Progenitor cell of endocrine pancreas (in vitro differentiated cells): ENCODE results near the gene MXRA7. TPM values are rescaled to one million over a fixed set of nuclear protein-coding genes. Genes with fewer than 3 reads are reported as not detected.
A peak's percentile ranks its signal among the peaks of the same experiment; 100 is the strongest.
"Not testable (repeated sequence)": the region's sequence is repeated elsewhere in the genome, so short reads cannot be mapped to it uniquely, and the experiment has no call there.

Experiments
- DNase-seq: peaks from one replicate; pipeline ENCODE4 v3.0.0; 2021; ENCODE audit warnings: low spot score; ENCODE audit not compliant: unreplicated experiment
- H3K27ac Mint-ChIP-seq: 2 replicates; pipeline ENCODE4 v1.8.0; 2021; ENCODE audit warnings: mild to moderate bottlenecking, moderate library complexity, mixed read lengths
- H3K27me3 Mint-ChIP-seq: 2 replicates; pipeline ENCODE4 v1.8.0; 2021; ENCODE audit warnings: mixed read lengths
- H3K36me3 Mint-ChIP-seq: 2 replicates; pipeline ENCODE4 v1.8.0; 2022; ENCODE audit warnings: mixed read lengths; ENCODE audit not compliant: insufficient read depth
- H3K4me1 Mint-ChIP-seq: 2 replicates; pipeline ENCODE4 v1.8.0; 2021; ENCODE audit warnings: low read depth, mixed read lengths
- H3K4me3 Mint-ChIP-seq: 2 replicates; pipeline ENCODE4 v1.8.0; 2021; ENCODE audit warnings: low read depth, mild to moderate bottlenecking, moderate library complexity, mixed read lengths
- H3K9me3 Mint-ChIP-seq: 2 replicates; pipeline ENCODE4 v1.8.0; 2021; ENCODE audit warnings: low read depth, mixed read lengths
- total RNA-seq: library from RNA; stranded (reverse); gene quantifications from 2 replicates; pipeline ENCODE4 v1.2.1, GENCODE V29; 2021
- TF ChIP-seq, protein P1 (sequence below): fragments of 200-600 bp; sonication (generic); IDR thresholded peaks from one replicate; pipeline ENCODE4 v1.5.0; 2021; ENCODE audit warnings: antibody characterized with exemption, mild to moderate bottlenecking; ENCODE audit not compliant: unreplicated experiment

Gene MXRA7
- total RNA-seq, 1 donor from 2014 or later, result 94.9 TPM

- no peaks in the 10 kb centered on the region for H3K9me3 Mint-ChIP-seq
- peaks cover 27% of the 10 kb centered on the region for H3K36me3 Mint-ChIP-seq
- no peak for DNase-seq
- H3K27ac Mint-ChIP-seq, result peak overlapping the region; percentile 76
- peaks cover 38% of the 10 kb centered on the region for H3K4me1 Mint-ChIP-seq
- H3K27me3 Mint-ChIP-seq, result no peaks in the 10 kb centered on the region
- peak overlapping the region; percentile 99 for H3K4me3 Mint-ChIP-seq
- TF ChIP-seq, protein P1, sequence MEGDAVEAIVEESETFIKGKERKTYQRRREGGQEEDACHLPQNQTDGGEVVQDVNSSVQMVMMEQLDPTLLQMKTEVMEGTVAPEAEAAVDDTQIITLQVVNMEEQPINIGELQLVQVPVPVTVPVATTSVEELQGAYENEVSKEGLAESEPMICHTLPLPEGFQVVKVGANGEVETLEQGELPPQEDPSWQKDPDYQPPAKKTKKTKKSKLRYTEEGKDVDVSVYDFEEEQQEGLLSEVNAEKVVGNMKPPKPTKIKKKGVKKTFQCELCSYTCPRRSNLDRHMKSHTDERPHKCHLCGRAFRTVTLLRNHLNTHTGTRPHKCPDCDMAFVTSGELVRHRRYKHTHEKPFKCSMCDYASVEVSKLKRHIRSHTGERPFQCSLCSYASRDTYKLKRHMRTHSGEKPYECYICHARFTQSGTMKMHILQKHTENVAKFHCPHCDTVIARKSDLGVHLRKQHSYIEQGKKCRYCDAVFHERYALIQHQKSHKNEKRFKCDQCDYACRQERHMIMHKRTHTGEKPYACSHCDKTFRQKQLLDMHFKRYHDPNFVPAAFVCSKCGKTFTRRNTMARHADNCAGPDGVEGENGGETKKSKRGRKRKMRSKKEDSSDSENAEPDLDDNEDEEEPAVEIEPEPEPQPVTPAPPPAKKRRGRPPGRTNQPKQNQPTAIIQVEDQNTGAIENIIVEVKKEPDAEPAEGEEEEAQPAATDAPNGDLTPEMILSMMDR, result no peak
Measured at GRCh38 chr17:76734080-76734840, 23.5 kb upstream of the MXRA7 start.

GRCh38 chr17:76733618-76733957 is 22.8 kb upstream of the MXRA7 start:
- peak overlapping the region; percentile 47 for H3K27ac Mint-ChIP-seq
- no peaks in the 10 kb centered on the region for H3K9me3 Mint-ChIP-seq
- no peaks in the 10 kb centered on the region for H3K27me3 Mint-ChIP-seq
- H3K36me3 Mint-ChIP-seq, result peaks cover 27% of the 10 kb centered on the region
- DNase-seq, result no peak
- TF ChIP-seq, protein P1, result no peak
- peaks cover 32% of the 10 kb centered on the region for H3K4me1 Mint-ChIP-seq
- H3K4me3 Mint-ChIP-seq, result peak overlapping the region; percentile 99

DNA sequence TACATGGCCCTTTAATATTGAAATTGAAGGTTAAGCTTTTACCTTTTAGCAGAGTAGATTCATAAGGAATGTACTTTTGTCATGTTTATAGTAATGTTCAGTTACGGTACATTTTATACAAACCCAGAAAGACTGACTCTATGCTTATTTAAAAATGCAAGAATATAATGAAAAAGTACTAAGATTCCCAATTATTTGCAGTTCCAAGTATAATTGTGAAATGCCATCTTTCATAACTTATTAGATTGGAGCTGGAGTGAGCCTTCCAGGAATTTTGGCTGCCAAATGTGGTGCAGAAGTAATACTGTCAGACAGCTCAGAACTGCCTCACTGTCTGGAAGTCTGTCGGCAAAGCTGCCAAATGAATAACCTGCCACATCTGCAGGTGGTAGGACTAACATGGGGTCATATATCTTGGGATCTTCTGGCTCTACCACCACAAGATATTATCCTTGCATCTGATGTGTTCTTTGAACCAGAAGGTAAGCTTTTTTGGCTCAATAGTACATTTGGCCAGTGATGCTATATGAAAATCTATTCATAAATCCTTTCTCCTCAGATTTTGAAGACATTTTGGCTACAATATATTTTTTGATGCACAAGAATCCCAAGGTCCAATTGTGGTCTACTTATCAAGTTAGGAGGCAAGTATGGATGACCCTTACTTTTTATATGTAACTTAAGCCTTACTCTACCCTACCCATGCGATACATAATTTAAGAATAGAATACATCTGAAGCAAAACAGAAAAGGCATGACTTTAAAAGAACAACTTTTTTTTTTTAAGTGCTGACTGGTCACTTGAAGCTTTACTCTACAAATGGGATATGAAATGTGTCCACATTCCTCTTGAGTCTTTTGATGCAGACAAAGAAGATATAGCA is 22.2 kb upstream of the MXRA7 start:
- DNase-seq, result no peak
- Mint-ChIP-seq H3K27me3 (no peaks in the 10 kb centered on the region), H3K4me1 (peaks cover 27% of the 10 kb centered on the region), H3K4me3 (peak overlapping the region; percentile 99), H3K27ac (peak overlapping the region; percentile 47), H3K9me3 (no peaks in the 10 kb centered on the region), H3K36me3 (peaks cover 27% of the 10 kb centered on the region)
- TF ChIP-seq, protein P1, result no peak

DNA sequence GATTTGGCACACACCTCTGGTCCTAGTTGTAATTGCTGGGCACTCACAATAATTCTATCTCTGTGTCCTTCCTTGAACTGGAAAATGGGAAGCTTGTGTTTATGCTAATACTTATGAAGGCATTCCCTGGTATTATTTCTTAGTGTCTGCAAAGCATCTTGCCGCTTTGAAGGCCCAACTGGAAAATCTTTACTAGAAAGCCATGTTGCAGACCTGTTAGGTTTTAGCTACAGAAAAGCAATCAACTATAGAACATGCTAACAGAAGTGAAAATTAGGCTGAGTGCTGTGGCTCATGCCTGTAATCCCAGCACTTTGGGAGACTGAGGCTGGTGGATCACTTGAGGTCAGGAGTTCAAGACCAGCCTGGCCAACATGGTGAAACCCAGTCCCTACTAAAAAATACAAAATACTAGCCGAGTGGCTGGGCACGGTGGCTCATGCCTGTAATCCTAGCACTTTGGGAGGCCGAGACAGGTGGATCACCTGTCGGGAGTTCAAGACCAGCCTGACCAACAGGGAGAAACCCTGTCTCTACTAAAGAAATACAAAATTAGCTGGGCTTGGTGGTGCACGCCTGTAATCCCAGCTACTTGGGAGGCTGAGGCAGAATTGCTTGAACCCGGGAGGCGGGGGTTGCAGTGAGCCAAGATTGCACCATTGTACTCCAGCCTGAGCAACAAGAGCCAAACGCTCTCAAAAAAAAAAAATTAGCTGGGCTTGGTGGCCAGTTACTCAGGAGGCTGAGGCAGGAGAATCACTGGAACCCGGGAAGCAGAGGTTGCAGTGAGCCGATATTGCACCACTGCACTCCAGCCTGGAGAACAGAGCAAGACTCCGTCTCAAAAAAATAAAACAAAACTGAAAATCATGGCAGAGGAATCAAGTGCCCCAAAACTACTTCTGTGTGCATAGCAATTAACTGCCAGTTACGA is 21.3 kb upstream of the MXRA7 start:
- H3K27me3 Mint-ChIP-seq, H3K9me3 Mint-ChIP-seq, H3K4me3 Mint-ChIP-seq, H3K27ac Mint-ChIP-seq, DNase-seq: not testable (repeated sequence)
- Mint-ChIP-seq H3K4me1 (peaks cover 32% of the 10 kb centered on the region), H3K36me3 (peaks cover 27% of the 10 kb centered on the region)

- TF ChIP-seq, protein P1, result no peak
- Mint-ChIP-seq H3K27ac (peak overlapping the region; percentile 98), H3K4me1 (peaks cover 14% of the 10 kb centered on the region), H3K27me3 (no peaks in the 10 kb centered on the region), H3K9me3 (no peaks in the 10 kb centered on the region), H3K36me3 (peaks cover 5% of the 10 kb centered on the region), H3K4me3 (peak overlapping the region; percentile 95)
- no peak for DNase-seq
Measured at GRCh38 chr17:76727745-76728456, 17.1 kb upstream of the MXRA7 start.
